DND-41 (cell line): Measurements from ENCODE around the gene AGO3.

Source experiments
- ATAC-seq: fragments of 200-7000 bp; cut with Tn5 transposase; 3 replicates; pipeline ENCODE4 v1.9.1; 2021; ENCODE audit warnings: low read depth; ENCODE audit not compliant: insufficient read depth
- DNase-seq: peaks from one replicate; pipeline ENCODE4 v3.0.0-alpha.2; 2020
- H2AFZ ChIP-seq: 2 replicates; pipeline ENCODE4 v1.6.0; 2012; ENCODE audit warnings: low read depth, low read length
- H3K27ac ChIP-seq: 2 replicates; pipeline ENCODE4 v1.5.1; 2012; ENCODE audit warnings: low read length, inconsistent platforms
- H3K27me3 ChIP-seq: fragments of 200-600 bp; sonication (generic); 2 replicates; pipeline ENCODE4 v1.6.0; 2012; ENCODE audit warnings: low read length, mild to moderate bottlenecking, inconsistent platforms; ENCODE audit not compliant: insufficient read depth, poor library complexity
- H3K36me3 ChIP-seq: 2 replicates; pipeline ENCODE4 v1.5.1; 2012; ENCODE audit warnings: low read length, inconsistent platforms; ENCODE audit not compliant: insufficient read depth
- H3K4me1 ChIP-seq: 2 replicates; pipeline ENCODE4 v1.5.1; 2012; ENCODE audit warnings: mild to moderate bottlenecking, low read length; ENCODE audit not compliant: insufficient read depth
- H3K4me2 ChIP-seq: 2 replicates; pipeline ENCODE4 v1.6.0; 2012; ENCODE audit warnings: mild to moderate bottlenecking, moderate library complexity, low read length, inconsistent platforms; ENCODE audit not compliant: insufficient read depth
- H3K4me3 ChIP-seq, 2 experiments: fragments of 200-600 bp in 1 of 2; shearing (Covaris generic) in 1 of 2; 2 replicates each; pipeline ENCODE4 v1.5.1; 2012 to 2016; ENCODE audit warnings: inconsistent platforms in 2 of 2, low read length in 2 of 2, mild to moderate bottlenecking in 2 of 2, low read depth in 1 of 2, moderate library complexity in 1 of 2
- H3K79me2 ChIP-seq: 2 replicates; pipeline ENCODE4 v1.6.0; 2012; ENCODE audit warnings: low read length, inconsistent platforms; ENCODE audit not compliant: insufficient read depth
- H3K9ac ChIP-seq: 2 replicates; pipeline ENCODE4 v1.6.0; 2012; ENCODE audit warnings: low read depth, mild to moderate bottlenecking, inconsistent platforms, low read length, moderate library complexity
- H3K9me3 ChIP-seq: 2 replicates; pipeline ENCODE4 v1.5.1; 2012; ENCODE audit warnings: low read length, moderate library complexity, mild to moderate bottlenecking, inconsistent platforms; ENCODE audit not compliant: insufficient read depth, severe bottlenecking
- H4K20me1 ChIP-seq: 2 replicates; pipeline ENCODE4 v1.6.0; 2012; ENCODE audit warnings: low read length; ENCODE audit not compliant: insufficient read depth
- CTCF ChIP-seq: IDR thresholded peaks from 2 replicates; pipeline ENCODE4 v1.5.1; 2012; ENCODE audit warnings: borderline replicate concordance, low read length, moderate library complexity, mild to moderate bottlenecking; ENCODE audit not compliant: poor library complexity, severe bottlenecking; ENCODE audit errors: extremely low read depth
- EZH2 ChIP-seq: IDR thresholded peaks from 3 replicates; pipeline ENCODE4 v1.6.1; 2012; ENCODE audit warnings: borderline replicate concordance, low read depth, mild to moderate bottlenecking, moderate library complexity, low read length, inconsistent platforms; ENCODE audit not compliant: severe bottlenecking

AGO3 gene

GRCh38 chr1:35935442-35936388 lies 4.8 kb downstream of the AGO3 start:
- Histone ChIP-seq H3K79me2 (peaks cover 92% of the 10 kb centered on the region), H3K27ac (no peak overlapping the region), H3K4me2 (no peak overlapping the region), H3K27me3 (no peaks in the 10 kb centered on the region), H3K4me1 (peaks cover 23% of the 10 kb centered on the region), H2AFZ (no peak overlapping the region), H4K20me1 (peaks cover 5% of the 10 kb centered on the region; the same call in 1 of the 2 replicates), H3K4me3 (no peak overlapping the region), H3K36me3 (no peaks in the 10 kb centered on the region; the same call in 1 of the 2 replicates), H3K9me3 (no peaks in the 10 kb centered on the region), H3K9ac (no peak overlapping the region)
- DNase-seq (no peak), ATAC-seq (no peak)
- no peak for TF ChIP-seq CTCF
- TF ChIP-seq EZH2 = no peak

GRCh38 chr1:35936838-35937237 lies 5.9 kb downstream of the AGO3 start:
- DNase-seq = no peak
- H2AFZ ChIP-seq = no peak overlapping the region
- no peak overlapping the region for H3K27ac ChIP-seq
- H3K79me2 ChIP-seq = peaks cover 94% of the 10 kb centered on the region
- ATAC-seq = no peak
- no peak for TF ChIP-seq CTCF
- no peak for TF ChIP-seq EZH2
- H3K4me2 ChIP-seq = no peak overlapping the region
- no peak overlapping the region for H3K4me3 ChIP-seq
- H4K20me1 ChIP-seq = peaks cover 5% of the 10 kb centered on the region; the same call in 1 of the 2 replicates
- H3K27me3 ChIP-seq = no peaks in the 10 kb centered on the region
- peaks cover 20% of the 10 kb centered on the region for H3K4me1 ChIP-seq
- H3K9me3 ChIP-seq = no peaks in the 10 kb centered on the region
- H3K36me3 ChIP-seq = no peaks in the 10 kb centered on the region
- no peak overlapping the region for H3K9ac ChIP-seq

GRCh38 chr1:35939484-35939883 lies 8.6 kb downstream of the AGO3 start:
- no peak for TF ChIP-seq CTCF
- TF ChIP-seq EZH2 = no peak
- Histone ChIP-seq H3K9me3 (no peaks in the 10 kb centered on the region), H3K27me3 (no peaks in the 10 kb centered on the region), H3K4me1 (peaks cover 3% of the 10 kb centered on the region; the same call in 1 of the 2 replicates), H2AFZ (no peak overlapping the region), H3K4me2 (no peak overlapping the region), H3K9ac (no peak overlapping the region), H3K4me3 (no peak overlapping the region), H3K36me3 (no peaks in the 10 kb centered on the region), H3K79me2 (peaks cover 94% of the 10 kb centered on the region), H3K27ac (no peak overlapping the region), H4K20me1 (peaks cover 5% of the 10 kb centered on the region; the same call in 1 of the 2 replicates)
- DNase-seq = no peak
- ATAC-seq = no peak
